ENCODE data around the gene ZNF664. TPM values are rescaled to one million over a fixed set of nuclear protein-coding genes. Genes with fewer than 3 reads are reported as not detected.

ZNF664 gene
- total and polyA plus RNA-seq, 2 of the 13 experiments (the other 11 are each of a cell fraction or from before 2014, with no cell fraction given) = 43.9 to 56.5 TPM

DNA sequence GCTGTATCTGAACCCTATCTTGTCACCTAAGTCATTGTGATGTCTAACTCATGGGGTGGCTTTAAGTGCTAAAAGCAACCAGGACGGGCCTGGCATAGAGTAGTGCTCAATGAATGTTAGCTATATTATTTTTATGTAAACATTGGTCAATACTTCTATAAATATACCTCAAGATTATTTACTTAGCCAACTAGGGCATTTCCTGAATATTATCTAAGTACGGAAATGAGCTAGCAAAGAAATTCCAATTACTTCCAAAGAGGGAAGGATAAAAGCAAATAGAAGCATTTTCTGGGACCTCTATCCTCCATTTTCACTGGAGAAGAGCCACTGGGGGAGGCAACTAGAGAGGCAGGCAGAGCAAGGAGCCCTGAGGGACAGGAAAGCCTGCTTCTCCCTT, 21.0 kb upstream of the ZNF664 start:
- no peak overlapping the region for H2AFZ ChIP-seq (ENCODE audit: low read length)
- ChIA-PET POLR2A (no interaction called here), CTCF (ENCODE audit: low intra/inter-chr PET ratio, low total read pairs) (no interaction called here)
- FAIRE-seq (no peak), DNase-seq (ENCODE audit: low spot score) (no peak), ATAC-seq (no peak)
- H3K27me3 ChIP-seq (ENCODE audit: control insufficient read depth in 1 of 2, insufficient read depth in 2 of 2, low read length in 2 of 2) = no peaks in the 10 kb centered on the region
- H3K4me2 ChIP-seq (ENCODE audit: low read depth, low read length) = no peak overlapping the region
- no peak overlapping the region for H3K9ac ChIP-seq (ENCODE audit: insufficient read depth, low read depth, low read length)
- no peaks in the 10 kb centered on the region for H3K79me2 ChIP-seq (ENCODE audit: insufficient read depth, low read length)
- H3K27ac ChIP-seq (ENCODE audit: extremely low read length, insufficient read depth, low read length) = no peak overlapping the region
- intact Hi-C loops (cut with micrococcal nuclease; ENCODE audit: unreplicated experiment) = no loop called here
- no peaks in the 10 kb centered on the region for H3K9me3 ChIP-seq (ENCODE audit: low read length)
- H3K4me3 ChIP-seq (replicated peaks in 1 of 3; ENCODE audit: insufficient read depth in 1 of 3, low read depth in 2 of 3, low read length in 3 of 3) = no peak overlapping the region
- in situ Hi-C loops (cut with HindIII; ENCODE audit: extremely low pct_ligation_motif_present, low pct_unique_long_range_greater_than_20kb) = no loop called here
- WGBS (ENCODE audit: low lambda C conversion rate) = 75% methylated on average over 2 of the region's 2 CpGs
- H3K36me3 ChIP-seq (replicated peaks in 1 of 2; ENCODE audit: control insufficient read depth in 1 of 2, insufficient read depth in 2 of 2, low read length in 2 of 2) = no peaks in the 10 kb centered on the region
- peaks cover 42% of the 10 kb centered on the region for H3K4me1 ChIP-seq (ENCODE audit: insufficient read depth, low read length)
- no TSS peak for BruUV-seq (replicated peaks)
- no peaks in the 10 kb centered on the region for H4K20me1 ChIP-seq (ENCODE audit: insufficient read depth, low read length)
- TF ChIP-seq FOSL1 (CRISPR knock-in tag; IDR thresholded peaks at IDR 0.05; ENCODE audit: borderline replicate concordance) = no peak
- TF ChIP-seq ZNF674 (CRISPR knock-in tag; IDR thresholded peaks at IDR 0.05; ENCODE audit: low read depth) = no peak
- TF ChIP-seq HOMEZ (CRISPR knock-in tag; IDR thresholded peaks at IDR 0.05; ENCODE audit: low read depth) = no peak
- no peak for TF ChIP-seq ZBTB14 (CRISPR knock-in tag; IDR thresholded peaks at IDR 0.05)
- TF ChIP-seq PHF21A (CRISPR knock-in tag; IDR thresholded peaks at IDR 0.05) = no peak
- no peak for TF ChIP-seq PHF5A (CRISPR knock-in tag; IDR thresholded peaks at IDR 0.05; ENCODE audit: low read depth, unreplicated experiment)
- no peak for TF ChIP-seq ZBTB8A (CRISPR knock-in tag; IDR thresholded peaks at IDR 0.05; ENCODE audit: borderline replicate concordance, low read depth)
- TF ChIP-seq HINFP (CRISPR knock-in tag; IDR thresholded peaks at IDR 0.05; ENCODE audit: low read depth) = no peak
- TF ChIP-seq, protein P1, sequence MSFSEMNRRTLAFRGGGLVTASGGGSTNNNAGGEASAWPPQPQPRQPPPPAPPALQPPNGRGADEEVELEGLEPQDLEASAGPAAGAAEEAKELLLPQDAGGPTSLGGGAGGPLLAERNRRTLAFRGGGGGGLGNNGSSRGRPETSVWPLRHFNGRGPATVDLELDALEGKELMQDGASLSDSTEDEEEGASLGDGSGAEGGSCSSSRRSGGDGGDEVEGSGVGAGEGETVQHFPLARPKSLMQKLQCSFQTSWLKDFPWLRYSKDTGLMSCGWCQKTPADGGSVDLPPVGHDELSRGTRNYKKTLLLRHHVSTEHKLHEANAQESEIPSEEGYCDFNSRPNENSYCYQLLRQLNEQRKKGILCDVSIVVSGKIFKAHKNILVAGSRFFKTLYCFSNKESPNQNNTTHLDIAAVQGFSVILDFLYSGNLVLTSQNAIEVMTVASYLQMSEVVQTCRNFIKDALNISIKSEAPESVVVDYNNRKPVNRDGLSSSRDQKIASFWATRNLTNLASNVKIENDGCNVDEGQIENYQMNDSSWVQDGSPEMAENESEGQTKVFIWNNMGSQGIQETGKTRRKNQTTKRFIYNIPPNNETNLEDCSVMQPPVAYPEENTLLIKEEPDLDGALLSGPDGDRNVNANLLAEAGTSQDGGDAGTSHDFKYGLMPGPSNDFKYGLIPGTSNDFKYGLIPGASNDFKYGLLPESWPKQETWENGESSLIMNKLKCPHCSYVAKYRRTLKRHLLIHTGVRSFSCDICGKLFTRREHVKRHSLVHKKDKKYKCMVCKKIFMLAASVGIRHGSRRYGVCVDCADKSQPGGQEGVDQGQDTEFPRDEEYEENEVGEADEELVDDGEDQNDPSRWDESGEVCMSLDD (CRISPR knock-in tag; IDR thresholded peaks at IDR 0.05; ENCODE audit: borderline replicate concordance) = no peak
- no peak for TF ChIP-seq SRSF4 (IDR thresholded peaks at IDR 0.05; ENCODE audit: low read depth, low read length, poor library complexity, severe bottlenecking)
- TF ChIP-seq ZFYVE20 (CRISPR knock-in tag; IDR thresholded peaks at IDR 0.05; ENCODE audit: borderline replicate concordance, low read depth) = no peak
- no peak for TF ChIP-seq MTERF4 (CRISPR knock-in tag; IDR thresholded peaks at IDR 0.05)
- TF ChIP-seq SMC3 (IDR thresholded peaks at IDR 0.05; ENCODE audit: low read length) = no peak
